Bronchial epithelial cell (primary cell): ENCODE data around the gene PCDHGA6. TPM values are rescaled to one million over a fixed set of nuclear protein-coding genes. Genes with fewer than 3 reads are reported as not detected.
A peak's percentile ranks its signal among the peaks of the same experiment; 100 is the strongest.

Experiments used
- DNase-seq: peaks from one replicate; pipeline ENCODE4 v3.0.0-alpha.2; 2010; ENCODE audit warnings: low read depth
- FAIRE-seq: peaks from 2 replicates; lab custom pipeline; 2011; peaks lifted over from hg19 to GRCh38; lab: Jason Lieb, UNC
- H3K27me3 ChIP-seq: 2 replicates; pipeline ENCODE4 v1.5.1; 2011; ENCODE audit warnings: low read length; ENCODE audit not compliant: control insufficient read depth, insufficient read depth
- H3K36me3 ChIP-seq: 2 replicates; pipeline ENCODE4 v1.5.1; 2011; ENCODE audit warnings: low read length; ENCODE audit not compliant: control insufficient read depth, insufficient read depth
- H3K4me3 ChIP-seq: 2 replicates; pipeline ENCODE4 v1.5.1; 2011; ENCODE audit warnings: mild to moderate bottlenecking, low read depth, low read length, control low read depth
- total RNA-seq: library from RNA; depleted of rRNA; stranded (reverse); fragments of >200 nt; gene quantifications from 2 replicates; pipeline ENCODE4 v1.2.1, GENCODE V29; 2014
- TF ChIP-seq, protein P1 (sequence below): IDR thresholded peaks from 2 replicates; pipeline ENCODE4 v1.5.1; 2011; ENCODE audit warnings: mild to moderate bottlenecking, moderate library complexity, low read length, control low read depth, inconsistent platforms; ENCODE audit not compliant: insufficient read depth, severe bottlenecking

PCDHGA6 gene
- total RNA-seq, 1 donor from 2014 or later, result under 0.01 TPM

DNA sequence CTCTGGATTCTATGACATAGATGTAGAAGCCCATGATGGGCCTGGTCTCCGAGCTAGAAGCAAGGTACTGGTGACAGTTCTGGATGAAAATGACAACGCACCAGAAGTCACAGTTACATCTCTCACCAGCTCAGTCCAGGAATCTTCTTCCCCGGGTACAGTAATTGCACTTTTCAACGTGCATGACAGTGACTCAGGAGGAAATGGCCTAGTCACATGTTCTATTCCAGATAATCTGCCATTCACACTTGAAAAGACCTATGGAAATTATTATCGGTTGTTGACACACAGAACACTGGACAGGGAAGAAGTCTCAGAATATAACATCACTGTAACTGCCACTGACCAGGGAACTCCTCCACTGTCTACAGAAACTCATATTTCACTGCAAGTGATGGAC lies 17.6 kb upstream of the PCDHGA6 start:
- TF ChIP-seq, protein P1, sequence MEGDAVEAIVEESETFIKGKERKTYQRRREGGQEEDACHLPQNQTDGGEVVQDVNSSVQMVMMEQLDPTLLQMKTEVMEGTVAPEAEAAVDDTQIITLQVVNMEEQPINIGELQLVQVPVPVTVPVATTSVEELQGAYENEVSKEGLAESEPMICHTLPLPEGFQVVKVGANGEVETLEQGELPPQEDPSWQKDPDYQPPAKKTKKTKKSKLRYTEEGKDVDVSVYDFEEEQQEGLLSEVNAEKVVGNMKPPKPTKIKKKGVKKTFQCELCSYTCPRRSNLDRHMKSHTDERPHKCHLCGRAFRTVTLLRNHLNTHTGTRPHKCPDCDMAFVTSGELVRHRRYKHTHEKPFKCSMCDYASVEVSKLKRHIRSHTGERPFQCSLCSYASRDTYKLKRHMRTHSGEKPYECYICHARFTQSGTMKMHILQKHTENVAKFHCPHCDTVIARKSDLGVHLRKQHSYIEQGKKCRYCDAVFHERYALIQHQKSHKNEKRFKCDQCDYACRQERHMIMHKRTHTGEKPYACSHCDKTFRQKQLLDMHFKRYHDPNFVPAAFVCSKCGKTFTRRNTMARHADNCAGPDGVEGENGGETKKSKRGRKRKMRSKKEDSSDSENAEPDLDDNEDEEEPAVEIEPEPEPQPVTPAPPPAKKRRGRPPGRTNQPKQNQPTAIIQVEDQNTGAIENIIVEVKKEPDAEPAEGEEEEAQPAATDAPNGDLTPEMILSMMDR, result no peak

GRCh38 chr5:141356950-141357349 lies 16.7 kb upstream of the PCDHGA6 start:
- no peak overlapping the region for H3K4me3 ChIP-seq
- FAIRE-seq (no peak), DNase-seq (no peak)
- H3K27me3 ChIP-seq, result peaks cover 5% of the 10 kb centered on the region
- TF ChIP-seq, protein P1, result no peak
- H3K36me3 ChIP-seq, result no peaks in the 10 kb centered on the region

More for the DNA sequence above, 17.6 kb upstream of the PCDHGA6 start:
- no peak overlapping the region for H3K4me3 ChIP-seq
- no peaks in the 10 kb centered on the region for H3K36me3 ChIP-seq
- no peak for FAIRE-seq
- DNase-seq, result no peak
- H3K27me3 ChIP-seq, result peaks cover 5% of the 10 kb centered on the region

DNA sequence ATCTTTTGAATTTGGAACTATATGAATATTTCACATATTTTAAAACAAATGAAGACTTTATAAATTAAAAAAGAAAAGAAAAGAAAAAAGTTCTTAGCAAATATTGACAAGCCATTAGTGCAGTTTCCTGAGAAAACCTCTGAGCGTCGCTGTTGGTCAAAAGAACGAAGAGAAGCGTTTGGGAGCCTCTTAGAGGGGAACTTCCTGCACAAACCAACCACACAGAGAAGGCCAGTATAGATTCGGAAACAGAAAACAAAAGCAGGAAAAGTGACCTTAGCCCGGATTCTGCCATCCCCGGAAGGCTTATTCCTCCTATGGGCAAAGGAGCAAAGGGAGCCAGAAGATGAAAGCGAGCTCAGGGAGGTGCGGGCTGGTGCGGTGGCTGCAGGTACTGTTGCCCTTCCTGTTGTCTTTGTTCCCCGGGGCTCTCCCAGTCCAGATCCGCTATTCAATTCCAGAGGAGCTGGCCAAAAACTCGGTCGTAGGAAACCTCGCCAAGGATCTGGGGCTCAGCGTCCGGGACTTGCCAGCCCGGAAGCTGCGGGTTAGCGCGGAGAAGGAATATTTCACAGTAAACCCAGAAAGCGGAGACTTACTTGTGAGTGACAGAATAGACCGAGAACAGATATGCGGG lies 13.8 kb upstream of the PCDHGA6 start, which contains the start of gene PCDHGB2:
PCDHGB2 (plus strand) TSS at position 205 of the 637 bp plus-strand sequence; CDS start at position 347, 142 bp downstream.
- H3K4me3 ChIP-seq, result peak within 1 kb of the TSS; percentile 23

GRCh38 chr5:141360685-141361084 lies 13.0 kb upstream of the PCDHGA6 start:
- FAIRE-seq (no peak), DNase-seq (no peak)
- no peaks in the 10 kb centered on the region for H3K36me3 ChIP-seq
- no peak overlapping the region for H3K4me3 ChIP-seq
- peaks cover 17% of the 10 kb centered on the region for H3K27me3 ChIP-seq
- TF ChIP-seq, protein P1, result no peak

More for the DNA sequence above, 13.8 kb upstream of the PCDHGA6 start, which contains the start of gene PCDHGB2:
- TF ChIP-seq, protein P1, result peak; percentile 33
- DNase-seq (peak; percentile 25), FAIRE-seq (no peak)
- Histone ChIP-seq H3K36me3 (no peaks in the 10 kb centered on the region), H3K27me3 (peaks cover 13% of the 10 kb centered on the region)

DNA sequence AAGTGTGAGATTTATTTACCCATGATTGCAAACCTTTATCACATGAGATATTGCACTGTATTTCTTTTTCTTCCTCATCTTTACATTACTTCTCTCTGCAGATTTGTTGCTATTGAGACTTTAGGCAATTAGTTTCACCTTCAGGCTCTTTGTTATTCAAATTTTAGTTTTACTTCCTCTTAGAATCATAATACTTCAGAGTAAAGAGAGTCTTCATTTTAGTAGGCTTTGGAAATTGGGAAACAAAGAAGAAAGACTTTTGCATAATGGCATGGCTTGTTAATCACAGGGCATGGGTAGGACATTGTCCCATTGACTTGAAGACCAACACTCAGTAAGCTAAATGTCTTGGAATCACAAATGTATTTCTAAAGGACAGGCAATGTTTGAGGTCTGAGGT lies 11.0 kb upstream of the PCDHGA6 start:
- no peak for DNase-seq
- TF ChIP-seq, protein P1, result no peak
- Histone ChIP-seq H3K36me3 (no peaks in the 10 kb centered on the region), H3K27me3 (peaks cover 25% of the 10 kb centered on the region), H3K4me3 (no peak overlapping the region)
- FAIRE-seq, result no peak
